HG03108 (cell line): ENCODE measurements around the gene BBS12.
A peak's percentile ranks its signal among the peaks of the same experiment; 100 is the strongest.

Experiments used
- ATAC-seq: cut with Tn5 transposase; IDR thresholded peaks from one replicate; pipeline ENCODE4 v1.9.1; 2021; ENCODE audit warnings: moderate library complexity; ENCODE audit not compliant: unreplicated experiment

BBS12 gene

DNA sequence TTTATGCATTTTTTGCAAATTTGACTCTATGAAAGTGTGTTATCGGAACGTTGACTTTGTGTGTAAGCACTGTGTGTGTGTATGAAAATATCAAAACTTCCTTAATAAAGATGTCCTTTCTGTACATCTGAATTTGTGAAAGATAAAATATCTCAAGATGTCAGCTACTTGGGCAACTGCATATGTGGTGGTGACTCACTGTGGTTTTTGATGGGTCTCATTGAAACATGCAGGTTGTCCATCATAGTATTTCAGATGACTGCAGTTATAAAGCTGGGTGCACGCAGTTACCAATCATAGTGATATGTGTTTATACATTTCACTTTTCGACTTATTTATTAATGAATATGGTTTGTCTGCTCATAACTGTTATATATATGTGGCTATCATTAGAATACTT is 19.7 kb upstream of the BBS12 start:
- no peak for ATAC-seq

DNA sequence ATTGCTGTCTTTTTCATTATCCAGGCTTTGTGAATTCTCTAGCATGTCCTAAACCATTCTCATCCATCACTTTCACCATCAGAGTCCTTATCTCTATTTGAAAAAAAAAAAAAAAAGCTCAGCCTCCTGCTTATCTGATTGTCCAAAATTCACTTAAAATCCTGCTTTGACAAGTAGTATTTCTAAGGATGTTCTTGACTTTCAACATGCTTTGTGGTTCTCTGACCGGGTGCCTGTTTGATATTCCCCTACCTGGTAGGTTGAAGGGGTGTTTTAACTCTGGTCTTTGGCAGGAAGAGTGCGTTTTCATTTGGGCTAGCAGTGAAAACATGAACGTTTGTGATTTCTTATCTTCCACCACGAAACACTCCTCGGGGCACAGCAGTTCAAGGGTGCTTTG is 17.3 kb upstream of the BBS12 start:
- no peak for ATAC-seq

DNA sequence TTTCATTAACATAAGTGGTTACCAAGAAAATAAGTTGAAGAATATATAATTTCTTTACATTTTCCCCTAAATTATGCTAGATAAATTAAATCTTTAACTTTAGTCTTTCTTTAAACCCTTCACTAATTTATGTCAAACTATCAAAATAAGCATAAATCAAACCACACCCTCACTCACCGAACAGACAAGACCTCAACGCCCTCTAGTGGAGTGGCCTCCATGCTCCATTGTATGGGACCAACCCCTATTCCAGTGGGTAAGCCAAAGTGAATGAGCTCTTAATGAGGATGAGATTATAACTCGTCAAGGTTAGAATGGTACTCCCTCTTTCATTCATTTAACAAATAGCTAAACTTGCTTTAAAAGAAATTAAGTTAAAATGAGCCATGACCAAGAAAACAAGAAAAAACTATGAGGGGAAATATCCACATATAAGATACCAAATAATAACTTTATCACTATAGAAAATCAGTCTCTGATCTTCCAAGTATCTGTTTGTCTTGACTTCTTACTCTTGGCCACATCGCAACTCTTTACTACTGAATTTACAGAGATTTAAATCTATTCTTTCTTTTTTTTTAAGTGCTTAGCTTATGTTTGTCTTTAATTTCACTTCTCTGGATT is 15.6 kb upstream of the BBS12 start:
- no peak for ATAC-seq

DNA sequence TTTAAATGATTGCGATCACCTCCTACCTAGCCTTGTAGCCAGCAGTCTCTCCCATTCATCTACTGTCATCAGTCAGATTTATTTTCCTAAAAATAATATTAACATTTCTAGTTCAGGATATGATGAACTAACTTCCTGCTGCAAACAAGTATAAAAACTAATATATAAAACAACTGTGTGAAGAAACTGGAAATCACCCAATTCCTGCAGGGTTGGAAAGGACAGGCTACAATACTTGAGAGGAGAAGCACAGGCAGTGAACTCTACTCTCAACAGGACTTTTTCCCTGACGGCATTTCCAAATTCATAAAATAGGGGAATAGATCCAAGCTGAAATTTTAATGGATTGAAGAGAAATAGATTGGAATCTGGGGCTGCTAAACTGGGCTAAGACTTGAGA is 14.2 kb upstream of the BBS12 start:
- ATAC-seq, result no peak

DNA sequence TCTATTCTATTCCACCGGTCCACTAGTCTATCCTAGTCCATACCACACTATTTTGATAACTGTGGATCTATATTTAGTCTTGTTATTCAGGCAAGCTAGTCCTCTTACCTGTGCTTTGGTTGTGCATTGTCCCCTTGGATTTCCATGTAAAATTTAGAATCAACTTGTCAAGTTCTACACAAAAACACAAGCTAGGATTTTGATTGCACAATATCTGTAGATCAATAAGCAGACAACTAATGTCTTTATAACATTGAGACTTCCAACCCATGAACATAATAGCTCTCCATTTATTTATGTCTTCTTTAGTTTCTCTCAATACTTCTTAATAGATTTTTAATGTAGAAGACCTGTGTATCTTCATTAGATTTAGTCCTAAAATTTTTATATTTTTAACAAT is 10.2 kb upstream of the BBS12 start:
- ATAC-seq, result no peak

DNA sequence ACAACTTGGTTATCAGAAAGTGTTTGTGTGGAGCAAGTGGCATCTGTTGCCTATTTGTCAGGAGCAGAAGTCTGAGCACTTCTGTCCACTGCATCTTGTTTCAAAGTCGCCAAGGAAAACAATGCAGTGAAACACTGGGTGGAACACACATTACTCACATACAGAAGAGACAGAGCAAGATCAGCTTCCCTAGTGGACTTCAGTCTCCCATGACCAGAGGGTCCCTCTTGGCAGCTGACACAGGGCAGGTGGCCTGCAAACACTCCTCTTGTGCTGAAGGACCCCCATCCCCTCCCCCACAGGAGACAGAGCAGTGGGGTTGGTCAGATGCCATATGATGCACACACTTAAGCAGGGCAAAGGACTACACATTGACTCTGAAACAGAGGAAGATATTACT is 3.6 kb upstream of the BBS12 start:
- no peak for ATAC-seq

DNA sequence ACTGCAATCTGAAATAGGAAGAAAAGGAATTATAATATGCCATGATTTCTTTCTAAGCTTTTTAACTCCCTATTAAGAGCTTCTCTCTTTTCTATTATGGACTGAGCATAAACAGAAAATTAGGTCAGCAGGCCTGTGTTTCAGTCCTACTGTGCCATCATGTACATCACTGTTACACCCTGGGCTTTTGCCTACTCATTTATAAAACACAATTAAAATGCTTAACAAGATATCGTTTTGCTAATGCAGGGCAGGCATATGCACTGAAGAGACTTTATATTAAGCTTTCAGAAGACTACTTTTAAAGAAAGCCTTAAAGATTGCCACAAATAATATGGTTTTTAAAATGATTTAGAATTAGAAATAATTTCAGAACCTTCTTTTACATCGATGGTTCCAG is 828 bp upstream of the BBS12 start:
- no peak for ATAC-seq

DNA sequence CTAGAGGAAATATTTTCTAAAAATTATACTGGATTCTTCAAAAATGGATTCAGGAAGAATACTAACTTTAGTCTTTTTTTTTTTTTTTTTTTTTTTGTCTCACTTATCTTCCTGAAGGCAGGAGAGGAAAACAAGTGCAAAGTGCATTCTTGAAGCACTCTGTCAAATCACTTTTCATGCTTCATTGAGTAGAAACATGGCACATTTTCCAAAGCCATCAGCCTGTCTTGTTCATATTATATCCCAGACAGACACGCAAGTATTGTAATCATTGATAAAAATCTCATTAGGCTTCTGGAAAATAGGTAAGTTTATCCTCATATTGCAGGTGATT is 1.2 kb downstream of the BBS12 start:
- no peak for ATAC-seq

DNA sequence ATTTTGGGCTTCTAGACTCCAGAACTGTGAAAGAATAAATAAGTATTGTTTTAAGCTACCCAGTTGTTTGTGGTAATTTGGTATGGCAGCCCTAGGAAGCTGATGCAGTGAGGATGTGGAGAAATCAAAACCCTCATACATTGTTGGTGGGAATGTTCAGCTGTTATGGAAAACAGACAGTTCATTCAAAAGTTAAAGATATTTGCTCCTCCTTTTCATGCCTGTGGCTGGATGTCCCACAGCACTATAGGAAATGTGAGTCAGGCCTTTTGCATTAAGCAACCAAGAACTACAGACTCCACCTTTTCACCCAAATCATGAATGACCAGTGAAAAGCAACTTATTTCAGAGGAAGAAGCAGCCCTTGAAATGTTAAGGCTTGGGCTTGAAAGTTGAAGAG is 6.7 kb downstream of the BBS12 start:
- no peak for ATAC-seq

DNA sequence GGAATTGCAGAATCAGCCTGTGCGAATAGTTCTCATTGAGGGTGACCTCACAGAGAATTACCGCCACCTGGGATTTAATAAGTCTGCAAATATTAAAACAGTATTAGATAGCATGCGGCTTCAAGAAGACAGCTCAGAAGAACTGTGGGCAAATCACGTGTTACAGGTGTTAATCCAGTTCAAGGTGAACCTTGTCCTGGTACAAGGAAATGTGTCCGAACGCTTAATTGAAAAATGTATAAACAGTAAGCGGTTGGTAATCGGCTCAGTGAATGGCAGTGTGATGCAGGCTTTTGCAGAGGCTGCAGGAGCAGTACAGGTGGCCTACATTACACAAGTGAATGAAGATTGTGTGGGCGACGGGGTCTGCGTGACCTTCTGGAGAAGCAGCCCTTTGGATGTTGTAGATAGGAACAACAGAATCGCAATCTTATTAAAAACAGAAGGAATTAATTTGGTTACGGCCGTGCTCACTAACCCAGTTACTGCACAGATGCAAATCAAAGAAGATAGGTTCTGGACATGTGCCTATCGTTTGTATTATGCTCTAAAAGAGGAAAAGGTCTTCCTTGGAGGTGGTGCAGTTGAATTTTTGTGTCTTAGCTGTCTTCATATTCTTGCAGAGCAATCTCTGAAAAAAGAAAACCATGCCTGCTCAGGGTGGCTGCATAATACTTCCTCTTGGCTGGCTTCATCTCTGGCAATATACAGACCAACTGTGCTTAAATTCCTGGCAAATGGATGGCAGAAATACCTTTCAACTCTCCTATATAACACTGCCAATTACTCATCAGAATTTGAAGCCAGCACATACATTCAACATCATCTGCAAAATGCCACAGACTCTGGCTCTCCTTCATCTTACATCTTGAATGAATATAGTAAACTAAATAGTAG is 10.7 kb downstream of the BBS12 start:
- no peak for ATAC-seq

DNA sequence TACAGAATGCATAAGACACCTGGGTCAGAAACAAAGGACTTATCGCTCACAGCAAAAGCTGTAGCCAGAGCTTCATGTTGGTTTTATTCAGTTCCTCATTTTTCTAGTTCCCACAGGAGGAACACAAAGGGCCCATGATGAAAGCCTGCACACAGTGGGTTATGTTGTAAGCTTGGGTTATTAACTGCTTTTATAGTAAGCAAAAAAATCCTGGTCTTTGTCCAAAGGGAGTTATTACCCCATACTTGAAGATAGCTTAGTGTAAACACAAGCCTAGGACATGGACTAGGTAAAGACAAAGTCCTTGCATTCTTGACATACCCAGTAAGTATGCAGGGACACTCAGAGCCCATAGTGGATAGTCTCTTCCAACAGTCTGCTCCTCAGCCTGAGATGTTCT is 11.7 kb downstream of the BBS12 start:
- no peak for ATAC-seq

DNA sequence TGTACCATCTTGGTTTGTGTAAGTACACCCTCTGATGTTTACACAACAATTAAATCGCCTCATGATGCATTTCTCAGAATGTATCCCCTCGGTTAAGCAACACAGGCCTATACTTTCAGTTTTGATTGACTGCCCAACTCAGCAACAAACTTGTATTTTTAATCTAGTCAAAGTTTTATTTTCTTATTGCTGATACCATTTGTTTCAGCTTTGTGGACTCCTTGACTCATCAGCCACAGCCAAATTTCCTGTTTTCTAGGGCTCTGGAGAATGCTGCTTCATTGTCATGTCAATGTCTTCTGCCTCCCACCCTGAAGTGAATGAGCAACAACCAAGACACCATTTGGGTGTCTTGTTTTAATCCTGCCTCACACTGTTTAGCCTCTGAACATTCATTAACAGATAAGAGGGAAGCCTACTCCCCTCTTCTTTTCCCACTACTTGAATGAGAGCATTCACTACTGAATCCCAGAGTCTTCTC is 14.0 kb downstream of the BBS12 start:
- ATAC-seq, result no peak

DNA sequence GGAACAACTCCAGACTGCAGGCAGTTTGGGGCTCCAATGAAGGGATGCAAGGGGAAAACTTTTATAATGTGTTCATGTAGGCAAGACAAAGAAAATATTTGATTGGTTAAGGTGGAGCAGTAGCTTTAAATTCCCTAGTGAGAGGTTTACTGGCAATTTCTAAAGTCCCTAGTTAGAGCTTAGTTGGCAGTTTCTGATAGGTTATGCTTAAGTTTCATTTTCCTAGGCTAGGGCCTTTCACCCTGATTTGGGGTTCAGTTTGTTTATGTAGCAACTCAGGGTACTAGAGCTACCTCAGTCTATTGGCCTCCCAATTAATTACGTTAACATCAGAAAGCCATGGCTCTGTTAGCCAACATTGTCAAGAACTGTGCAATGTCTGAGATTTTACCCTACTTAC is 14.6 kb downstream of the BBS12 start:
- no peak for ATAC-seq

DNA sequence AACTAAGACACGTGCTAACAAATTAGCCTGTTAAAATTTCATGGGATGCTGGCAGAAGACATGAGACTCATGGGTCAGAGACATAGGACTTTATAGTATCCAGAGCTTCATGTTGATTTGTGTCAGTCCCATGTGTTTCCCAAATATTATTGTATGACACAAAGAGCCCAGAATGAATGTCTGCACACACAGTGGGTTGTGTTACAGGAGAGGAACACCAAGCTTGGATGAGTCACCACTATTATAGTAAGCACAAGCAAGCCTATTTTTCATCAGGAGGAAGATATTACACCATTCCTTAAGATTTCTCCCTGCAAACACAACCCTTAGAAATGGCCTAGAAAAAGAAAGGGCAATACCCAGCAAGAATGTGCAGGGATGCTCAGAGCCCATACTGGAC is 15.4 kb downstream of the BBS12 start:
- no peak for ATAC-seq

DNA sequence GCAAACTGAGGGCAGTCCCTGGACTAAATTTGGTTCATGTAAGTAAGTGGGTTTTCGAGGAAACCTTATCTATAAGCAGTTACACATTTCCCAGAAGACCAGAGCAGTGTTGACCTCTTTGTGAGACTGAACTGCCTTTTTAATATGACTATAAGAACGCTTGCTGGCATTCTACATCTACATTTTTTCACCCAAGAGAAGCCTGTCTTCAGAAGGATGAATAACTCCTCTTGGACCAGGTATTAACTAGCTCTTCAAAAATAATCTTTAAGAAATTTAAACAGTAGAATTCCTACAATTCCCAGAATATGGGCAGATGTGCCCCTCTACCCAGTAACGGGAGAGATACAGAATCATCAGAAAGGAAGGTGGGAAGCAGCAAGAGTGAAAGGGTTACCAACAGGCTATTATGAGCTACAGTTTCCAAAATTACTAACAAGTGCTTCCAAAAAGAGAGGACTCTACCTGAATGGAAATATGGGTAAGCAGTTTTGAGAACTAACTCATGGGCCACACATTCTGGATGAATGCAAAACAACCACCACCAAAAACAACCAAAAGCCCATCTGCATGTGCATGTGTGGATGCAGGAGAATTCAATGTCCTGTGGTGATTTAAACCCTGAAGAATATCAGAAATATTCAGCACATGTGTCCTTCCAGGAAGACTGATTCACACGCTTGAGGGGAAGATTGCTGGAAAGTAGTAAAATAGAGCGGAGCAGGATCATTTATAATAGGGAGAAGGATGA is 17.4 kb downstream of the BBS12 start:
- ATAC-seq, result no peak

DNA sequence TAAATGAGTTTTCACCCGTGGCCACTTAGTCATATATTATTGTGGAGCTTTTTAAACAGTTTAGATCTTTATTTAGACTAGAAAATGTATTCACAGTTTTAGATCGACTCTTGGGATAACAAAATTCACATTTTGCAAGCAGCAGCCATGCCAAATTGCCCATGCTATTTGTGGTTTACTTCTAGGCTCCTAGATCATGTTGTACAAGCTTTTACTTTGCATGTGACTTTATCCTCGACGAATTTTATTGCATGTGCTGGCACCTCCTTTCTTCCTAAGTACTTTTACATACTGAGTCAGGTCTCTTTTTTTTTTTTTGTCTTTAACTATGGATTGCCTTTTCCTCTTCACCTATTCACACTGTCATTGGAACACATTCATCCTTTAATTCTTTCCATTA is 23.2 kb downstream of the BBS12 start:
- ATAC-seq, result no peak

DNA sequence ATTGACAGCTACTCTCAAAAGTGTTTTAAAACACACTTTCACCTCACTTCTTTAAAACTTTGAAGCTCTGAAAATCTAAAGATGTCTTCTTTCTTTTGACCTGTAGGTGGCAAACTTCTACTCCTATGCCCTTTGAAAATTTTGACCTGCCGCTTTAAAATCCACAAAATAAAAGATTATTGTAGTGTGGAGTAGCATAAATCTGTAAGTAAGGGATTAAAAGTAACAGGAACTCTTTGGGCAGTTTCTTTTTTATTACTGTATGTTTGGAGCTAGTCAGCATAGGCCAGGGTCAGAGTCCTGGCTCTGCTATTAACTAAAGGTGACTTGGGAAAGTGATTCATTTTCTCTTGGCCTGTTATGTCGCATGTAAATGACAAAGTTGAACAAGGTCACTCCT is 25.5 kb downstream of the BBS12 start:
- no peak for ATAC-seq

DNA sequence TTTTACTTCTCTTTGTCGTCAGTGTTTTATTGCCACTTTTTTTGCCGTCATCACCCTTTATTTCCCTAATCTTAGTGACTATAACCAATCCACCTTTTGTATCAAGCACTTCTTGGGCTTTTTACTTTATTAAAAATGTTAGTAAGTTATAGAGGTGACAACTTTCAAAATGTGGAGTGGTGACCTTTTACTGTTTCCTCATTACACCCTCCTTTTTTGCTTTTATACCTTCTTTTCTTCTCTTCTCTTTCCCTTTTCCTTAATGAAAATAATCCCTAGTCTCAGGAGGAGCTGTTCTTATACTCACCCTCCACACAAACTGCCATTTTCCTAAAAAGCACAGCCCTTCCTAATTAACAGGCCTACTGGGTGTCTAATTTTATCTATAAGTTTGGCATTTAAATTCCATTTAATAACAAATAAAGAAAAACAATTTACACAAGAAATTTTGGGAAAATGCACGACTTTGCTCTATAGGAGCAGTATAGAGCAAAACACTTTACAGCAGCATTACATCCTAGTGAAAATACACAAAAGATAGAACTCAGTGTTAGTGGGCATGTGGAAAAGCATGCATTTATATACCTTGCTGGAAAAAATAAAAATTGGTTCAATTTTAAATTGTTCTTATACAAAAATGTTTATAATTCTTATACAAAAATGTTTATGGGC is 27.3 kb downstream of the BBS12 start:
- ATAC-seq, result no peak

DNA sequence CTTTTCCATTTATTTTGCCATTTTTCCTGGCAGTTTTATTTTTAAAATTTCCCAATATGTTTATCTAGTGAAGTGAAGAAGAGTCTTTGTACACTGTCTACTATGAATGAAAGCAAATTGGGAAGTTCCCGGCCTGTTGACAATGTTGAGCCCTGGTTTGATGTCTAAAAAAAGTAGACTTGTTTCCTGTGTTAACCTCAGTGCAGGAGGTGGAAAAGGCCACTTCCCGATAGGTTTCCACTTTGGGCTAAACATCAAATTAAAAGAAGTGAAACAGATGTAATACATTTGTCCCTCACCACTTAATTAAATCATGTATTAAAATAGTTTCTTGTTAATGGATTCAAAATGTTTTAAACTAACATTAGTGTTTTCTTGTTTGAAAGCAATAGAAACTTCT is 30.0 kb downstream of the BBS12 start:
- ATAC-seq, result peak; percentile 63

DNA sequence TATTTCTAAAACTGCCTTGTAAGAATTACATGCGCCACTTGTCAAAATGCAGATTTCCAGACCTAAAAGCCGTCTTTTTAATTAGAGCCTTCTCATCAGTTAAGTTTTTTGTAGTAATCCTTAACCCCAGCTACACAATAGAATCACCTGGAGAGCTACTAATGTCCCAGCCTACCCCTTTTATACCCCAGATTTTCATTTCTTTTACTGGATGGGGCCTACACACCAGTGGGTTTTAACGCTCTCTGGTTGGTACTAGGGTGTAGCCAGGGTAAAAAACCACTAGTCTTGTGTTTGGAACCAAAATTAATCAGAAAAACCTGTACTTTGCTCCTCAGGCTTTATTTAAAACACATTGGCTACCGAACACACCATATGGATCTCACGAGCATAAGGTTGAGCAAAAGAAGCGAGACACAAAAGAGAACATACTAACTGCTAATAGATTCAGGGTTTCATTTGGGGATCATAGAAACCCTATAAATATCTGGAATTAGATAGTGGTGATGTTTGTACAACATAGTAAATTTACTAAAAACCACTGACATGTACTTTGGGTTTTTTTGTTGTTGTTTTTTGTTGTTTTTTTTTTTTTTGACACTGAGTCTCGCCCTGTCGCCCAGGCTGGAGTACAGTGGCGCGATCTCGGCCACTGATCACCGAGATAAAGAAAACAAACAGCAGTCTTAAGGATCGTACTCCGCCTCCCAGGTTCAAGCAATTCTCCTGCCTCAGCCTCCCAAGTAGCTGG is 30.6 kb downstream of the BBS12 start:
- no peak for ATAC-seq
